PFSK-1 (cell line): Measurements from ENCODE around the gene HDDC3.

Experiments
- FOXP2 ChIP-seq: optimal IDR thresholded peaks from 2 replicates; pipeline ENCODE3; 2011; ENCODE audit warnings: borderline replicate concordance, control low read depth, inconsistent platforms; ENCODE audit not compliant: insufficient read depth; ENCODE audit errors: extremely low read length, extremely low read depth
- POLR2AphosphoS5 ChIP-seq: IDR thresholded peaks from 2 replicates; pipeline ENCODE4 v1.6.1; 2012; ENCODE audit warnings: low read depth, mild to moderate bottlenecking, control low read depth, low read length, moderate library complexity
- SIN3A ChIP-seq: IDR thresholded peaks from 2 replicates; pipeline ENCODE4 v1.6.1; 2012; ENCODE audit warnings: mild to moderate bottlenecking, low read length, moderate library complexity, borderline replicate concordance; ENCODE audit not compliant: insufficient read depth
- TAF1 ChIP-seq: IDR thresholded peaks from 2 replicates; pipeline ENCODE4 v1.6.1; 2012; ENCODE audit warnings: low read length, control low read depth, borderline replicate concordance; ENCODE audit not compliant: insufficient read depth
- TF ChIP-seq, protein P1 (sequence below), 2 experiments: IDR thresholded peaks; 2 replicates each; pipeline versions ENCODE4 v1.6.1 to v1.8.0; 2011 to 2012; ENCODE audit warnings: low read depth in 2 of 2, low read length in 2 of 2, control low read depth in 1 of 2, inconsistent platforms in 1 of 2, mild to moderate bottlenecking in 1 of 2, moderate library complexity in 1 of 2; ENCODE audit not compliant: insufficient read depth in 1 of 2

DNA sequence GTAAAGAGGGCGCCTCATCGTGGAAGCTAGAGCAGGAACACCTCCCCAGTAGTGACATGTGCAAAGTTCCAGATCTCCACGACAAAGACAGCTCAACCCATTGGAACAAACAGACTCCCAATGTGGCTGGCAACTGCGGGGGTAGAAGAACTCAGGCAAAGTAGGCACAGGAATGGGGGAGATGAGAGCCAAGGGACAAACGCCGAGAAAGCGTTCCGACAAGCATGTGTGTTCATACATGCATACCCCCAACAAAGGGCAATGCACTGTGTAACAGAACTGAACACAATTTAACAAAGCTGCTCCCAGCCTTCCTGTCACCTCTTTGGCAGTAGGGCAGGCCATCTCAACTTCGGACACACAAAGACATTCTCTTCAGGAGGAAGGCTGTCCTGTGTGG, 33.9 kb upstream of the HDDC3 start:
- TF ChIP-seq POLR2AphosphoS5 (no peak), FOXP2 (no peak), TAF1 (no peak), SIN3A (no peak)
- TF ChIP-seq, protein P1, sequence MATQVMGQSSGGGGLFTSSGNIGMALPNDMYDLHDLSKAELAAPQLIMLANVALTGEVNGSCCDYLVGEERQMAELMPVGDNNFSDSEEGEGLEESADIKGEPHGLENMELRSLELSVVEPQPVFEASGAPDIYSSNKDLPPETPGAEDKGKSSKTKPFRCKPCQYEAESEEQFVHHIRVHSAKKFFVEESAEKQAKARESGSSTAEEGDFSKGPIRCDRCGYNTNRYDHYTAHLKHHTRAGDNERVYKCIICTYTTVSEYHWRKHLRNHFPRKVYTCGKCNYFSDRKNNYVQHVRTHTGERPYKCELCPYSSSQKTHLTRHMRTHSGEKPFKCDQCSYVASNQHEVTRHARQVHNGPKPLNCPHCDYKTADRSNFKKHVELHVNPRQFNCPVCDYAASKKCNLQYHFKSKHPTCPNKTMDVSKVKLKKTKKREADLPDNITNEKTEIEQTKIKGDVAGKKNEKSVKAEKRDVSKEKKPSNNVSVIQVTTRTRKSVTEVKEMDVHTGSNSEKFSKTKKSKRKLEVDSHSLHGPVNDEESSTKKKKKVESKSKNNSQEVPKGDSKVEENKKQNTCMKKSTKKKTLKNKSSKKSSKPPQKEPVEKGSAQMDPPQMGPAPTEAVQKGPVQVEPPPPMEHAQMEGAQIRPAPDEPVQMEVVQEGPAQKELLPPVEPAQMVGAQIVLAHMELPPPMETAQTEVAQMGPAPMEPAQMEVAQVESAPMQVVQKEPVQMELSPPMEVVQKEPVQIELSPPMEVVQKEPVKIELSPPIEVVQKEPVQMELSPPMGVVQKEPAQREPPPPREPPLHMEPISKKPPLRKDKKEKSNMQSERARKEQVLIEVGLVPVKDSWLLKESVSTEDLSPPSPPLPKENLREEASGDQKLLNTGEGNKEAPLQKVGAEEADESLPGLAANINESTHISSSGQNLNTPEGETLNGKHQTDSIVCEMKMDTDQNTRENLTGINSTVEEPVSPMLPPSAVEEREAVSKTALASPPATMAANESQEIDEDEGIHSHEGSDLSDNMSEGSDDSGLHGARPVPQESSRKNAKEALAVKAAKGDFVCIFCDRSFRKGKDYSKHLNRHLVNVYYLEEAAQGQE (IDR thresholded peaks at IDR 0.05; ENCODE audit: insufficient read depth in 1 of 2, low read depth in 2 of 2, low read length in 2 of 2) = no peak
